HEK293 (cell line): ENCODE data around the gene HEATR5A.

Experiments used
- CTCF ChIA-PET: fragments of 350-600 bp; formaldehyde crosslinking; extraction: SDS; loops from one replicate; lab custom pipeline; 2021; ENCODE audit warnings: antibody characterized with exemption; lab: Yijun Ruan, JAX
- POLR2A ChIA-PET: fragments of 300-600 bp; formaldehyde crosslinking; extraction: SDS; loops from one replicate; lab custom pipeline; 2020; ENCODE audit warnings: antibody characterized with exemption, inconsistent platforms; lab: Yijun Ruan, JAX
- H3K27ac ChIP-seq: fragments of 200-500 bp; sonication (Bioruptor generic); 2 replicates; pipeline ENCODE4 v1.5.1; 2014; ENCODE audit warnings: low read depth, low read length, control low read depth, inconsistent platforms; ENCODE audit errors: extremely low read depth
- H3K36me3 ChIP-seq, 2 experiments: fragments of 200-500 bp in 1 of 2; sonication (Bioruptor generic) in 1 of 2; 1 replicate in 1 of 2; 2 replicates in 1 of 2; pipeline ENCODE4 v1.5.1; 2014 to 2017; ENCODE audit warnings: inconsistent platforms in 2 of 2, low read length in 2 of 2; ENCODE audit not compliant: control insufficient read depth in 2 of 2, insufficient read depth in 1 of 2
- H3K4me1 ChIP-seq: fragments of 200-500 bp; sonication (Bioruptor generic); 2 replicates; pipeline ENCODE4 v1.5.1; 2014; ENCODE audit warnings: mild to moderate bottlenecking, low read length, inconsistent platforms; ENCODE audit not compliant: control insufficient read depth, insufficient read depth
- H3K4me3 ChIP-seq: 2 replicates; pipeline ENCODE4 v1.5.1; 2011; ENCODE audit warnings: low read depth, mild to moderate bottlenecking, control low read depth, low read length, moderate library complexity
- H3K9me3 ChIP-seq: fragments of 200-500 bp; sonication (Bioruptor generic); 2 replicates; pipeline ENCODE4 v1.5.1; 2014; ENCODE audit warnings: low read depth, low read length, inconsistent platforms; ENCODE audit not compliant: control insufficient read depth, insufficient read depth
- GLIS1 ChIP-seq: fragments of 450-650 bp; formaldehyde crosslinking; IDR thresholded peaks from 2 replicates; pipeline ENCODE4 v1.5.1; 2016; ENCODE audit warnings: missing biosample characterization, missing genetic modification characterization
- IKZF3 ChIP-seq: fragments of 450-650 bp; IDR thresholded peaks from 2 replicates; pipeline ENCODE4 v1.5.0; 2018; ENCODE audit warnings: missing biosample characterization, mild to moderate bottlenecking, missing genetic modification characterization, moderate library complexity
- KLF1 ChIP-seq: fragments of 450-650 bp; formaldehyde crosslinking; IDR thresholded peaks from 2 replicates; pipeline ENCODE4 v1.5.1; 2016; ENCODE audit warnings: missing biosample characterization, missing genetic modification characterization
- MZF1 ChIP-seq: fragments of 450-650 bp; formaldehyde crosslinking; IDR thresholded peaks from 2 replicates; pipeline ENCODE4 v1.5.1; 2017; ENCODE audit warnings: missing biosample characterization, missing genetic modification characterization, borderline replicate concordance
- SETDB1 ChIP-seq: IDR thresholded peaks from one replicate; pipeline ENCODE4 v1.6.1; 2017; ENCODE audit warnings: mild to moderate bottlenecking, low read length, moderate library complexity, mixed read lengths; ENCODE audit not compliant: insufficient read length
- ZBTB17 ChIP-seq: fragments of 450-650 bp; formaldehyde crosslinking; IDR thresholded peaks from 2 replicates; pipeline ENCODE4 v1.5.1; 2016; ENCODE audit warnings: missing biosample characterization, missing genetic modification characterization
- ZBTB21 ChIP-seq: fragments of 450-650 bp; formaldehyde crosslinking; IDR thresholded peaks from 2 replicates; pipeline ENCODE4 v1.5.1; 2017; ENCODE audit warnings: missing biosample characterization, missing genetic modification characterization
- ZBTB7A ChIP-seq: fragments of 450-650 bp; formaldehyde crosslinking; IDR thresholded peaks from 2 replicates; pipeline ENCODE4 v1.5.1; 2016; ENCODE audit warnings: low read depth, missing biosample characterization, missing genetic modification characterization
- ZNF16 ChIP-seq: fragments of 450-650 bp; formaldehyde crosslinking; IDR thresholded peaks from 2 replicates; pipeline ENCODE4 v1.5.1; 2016; ENCODE audit warnings: low read depth, missing biosample characterization, missing genetic modification characterization
- ZNF211 ChIP-seq: fragments of 450-650 bp; formaldehyde crosslinking; IDR thresholded peaks from 2 replicates; pipeline ENCODE4 v1.5.1; 2016; ENCODE audit warnings: low read depth, missing biosample characterization, missing genetic modification characterization
- ZNF214 ChIP-seq: fragments of 450-650 bp; formaldehyde crosslinking; IDR thresholded peaks from 2 replicates; pipeline ENCODE4 v1.5.1; 2017; ENCODE audit warnings: missing biosample characterization, mild to moderate bottlenecking, missing genetic modification characterization, borderline replicate concordance
- ZNF521 ChIP-seq: fragments of 450-650 bp; formaldehyde crosslinking; IDR thresholded peaks from 2 replicates; pipeline ENCODE4 v1.5.1; 2017; ENCODE audit warnings: missing biosample characterization, mild to moderate bottlenecking, missing genetic modification characterization
- ZNF548 ChIP-seq: fragments of 450-650 bp; formaldehyde crosslinking; IDR thresholded peaks from 2 replicates; pipeline ENCODE4 v1.5.1; 2016; ENCODE audit warnings: missing biosample characterization, missing genetic modification characterization
- ZNF558 ChIP-seq: fragments of 450-650 bp; formaldehyde crosslinking; IDR thresholded peaks from 2 replicates; pipeline ENCODE4 v1.5.1; 2016; ENCODE audit warnings: missing biosample characterization, missing genetic modification characterization
- ZNF600 ChIP-seq: fragments of 450-650 bp; formaldehyde crosslinking; IDR thresholded peaks from 2 replicates; pipeline ENCODE4 v1.5.1; 2016; ENCODE audit warnings: missing biosample characterization, missing genetic modification characterization
- TF ChIP-seq, protein P1 (sequence below): fragments of 450-650 bp; formaldehyde crosslinking; IDR thresholded peaks from 2 replicates; pipeline ENCODE4 v1.5.1; 2016; ENCODE audit warnings: missing biosample characterization, missing genetic modification characterization
- TF ChIP-seq, protein P2 (sequence below): fragments of 450-650 bp; formaldehyde crosslinking; IDR thresholded peaks from 2 replicates; pipeline ENCODE4 v1.5.1; 2016; ENCODE audit warnings: missing biosample characterization, missing genetic modification characterization
- TF ChIP-seq, protein P3 (sequence below): fragments of 450-650 bp; formaldehyde crosslinking; IDR thresholded peaks from 2 replicates; pipeline ENCODE4 v1.5.1; 2016; ENCODE audit warnings: missing biosample characterization, missing genetic modification characterization
- TF ChIP-seq, protein P4 (sequence below): fragments of 450-650 bp; formaldehyde crosslinking; IDR thresholded peaks from 2 replicates; pipeline ENCODE4 v1.5.1; 2016; ENCODE audit warnings: missing biosample characterization, missing genetic modification characterization

HEATR5A gene

DNA sequence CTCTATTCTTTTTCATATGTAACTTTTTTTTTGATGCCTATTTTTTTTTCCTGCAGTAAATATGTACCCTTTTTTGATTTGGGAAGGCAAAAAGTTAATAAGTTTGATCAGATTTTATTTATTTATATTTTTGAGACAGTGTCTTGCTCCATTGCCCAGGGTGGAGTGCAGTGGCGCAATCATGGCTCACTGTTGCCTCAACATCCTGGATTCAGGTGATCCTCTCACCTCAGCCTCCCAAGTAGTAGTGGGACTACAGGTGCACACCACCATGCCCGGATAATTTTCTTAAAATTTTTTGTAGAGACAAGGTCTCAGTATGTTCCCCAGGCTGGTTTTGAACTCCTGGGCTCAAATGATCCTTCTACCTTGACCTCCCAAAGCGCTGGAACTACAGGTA is 79.1 kb downstream of the HEATR5A start:
- Histone ChIP-seq H3K36me3 (peaks cover 17 to 20% of the 10 kb centered on the region in 2 experiments), H3K27ac (no peak overlapping the region), H3K4me3 (no peak overlapping the region), H3K4me1 (no peaks in the 10 kb centered on the region), H3K9me3 (no peaks in the 10 kb centered on the region)
- ChIA-PET POLR2A (no interaction called here), CTCF (interaction anchor here (0.7 kb wide), 1 partner anchor 17 kb away, joined by 3 read pairs; no protein-coding TSS in a partner anchor)
- TF ChIP-seq SETDB1 (no peak), GLIS1 (tag by site-specific recombination) (no peak), KLF1 (tag by site-specific recombination) (no peak), ZBTB17 (tag by site-specific recombination) (no peak)
- TF ChIP-seq, protein P1, sequence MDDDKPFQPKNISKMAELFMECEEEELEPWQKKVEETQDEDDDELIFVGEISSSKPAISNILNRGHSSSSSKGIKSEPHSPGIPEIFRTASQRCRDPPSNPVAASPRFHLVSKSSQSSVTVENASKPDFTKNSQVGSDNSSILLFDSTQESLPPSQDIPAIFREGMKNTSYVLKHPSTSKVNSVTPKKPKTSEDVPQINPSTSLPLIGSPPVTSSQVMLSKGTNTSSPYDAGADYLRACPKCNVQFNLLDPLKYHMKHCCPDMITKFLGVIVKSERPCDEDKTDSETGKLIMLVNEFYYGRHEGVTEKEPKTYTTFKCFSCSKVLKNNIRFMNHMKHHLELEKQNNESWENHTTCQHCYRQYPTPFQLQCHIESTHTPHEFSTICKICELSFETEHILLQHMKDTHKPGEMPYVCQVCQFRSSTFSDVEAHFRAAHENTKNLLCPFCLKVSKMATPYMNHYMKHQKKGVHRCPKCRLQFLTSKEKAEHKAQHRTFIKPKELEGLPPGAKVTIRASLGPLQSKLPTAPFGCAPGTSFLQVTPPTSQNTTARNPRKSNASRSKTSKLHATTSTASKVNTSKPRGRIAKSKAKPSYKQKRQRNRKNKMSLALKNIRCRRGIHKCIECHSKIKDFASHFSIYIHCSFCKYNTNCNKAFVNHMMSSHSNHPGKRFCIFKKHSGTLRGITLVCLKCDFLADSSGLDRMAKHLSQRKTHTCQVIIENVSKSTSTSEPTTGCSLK (tag by site-specific recombination) = no peak

DNA sequence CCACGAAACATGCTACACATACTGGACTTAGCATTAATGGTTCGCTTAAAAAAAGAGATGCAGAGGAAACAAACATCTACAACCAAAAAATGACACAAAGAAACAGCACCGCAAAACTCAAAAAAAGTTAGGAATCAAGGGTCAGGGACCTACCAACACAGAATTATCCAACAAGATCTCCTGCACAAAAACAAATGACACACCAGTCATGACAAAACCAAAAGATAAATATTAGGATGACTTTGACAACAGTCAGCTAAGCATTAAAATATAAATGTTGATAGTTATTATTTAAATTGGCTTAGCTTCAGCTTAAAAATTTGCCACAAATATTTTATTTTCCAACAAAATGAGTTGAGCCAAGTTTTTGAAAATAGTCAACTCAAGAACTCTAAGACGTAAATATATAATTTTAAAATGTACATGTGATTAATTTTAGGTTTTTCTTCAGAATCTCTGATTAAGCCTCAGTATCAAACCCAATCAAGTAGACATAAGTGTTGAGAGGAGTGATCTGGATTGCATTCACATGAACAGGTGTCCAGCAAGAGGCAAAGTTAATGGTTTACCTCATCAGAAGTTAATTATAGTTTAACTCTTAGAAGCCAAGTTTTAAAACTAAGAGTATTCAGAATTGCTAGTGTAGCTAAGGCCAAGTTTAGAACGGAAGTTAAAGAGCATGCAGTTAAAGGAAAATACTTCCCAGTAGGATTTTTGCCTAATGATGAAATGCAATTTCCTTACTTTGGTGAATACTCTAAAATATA is 79.9 kb downstream of the HEATR5A start:
- TF ChIP-seq, protein P2, sequence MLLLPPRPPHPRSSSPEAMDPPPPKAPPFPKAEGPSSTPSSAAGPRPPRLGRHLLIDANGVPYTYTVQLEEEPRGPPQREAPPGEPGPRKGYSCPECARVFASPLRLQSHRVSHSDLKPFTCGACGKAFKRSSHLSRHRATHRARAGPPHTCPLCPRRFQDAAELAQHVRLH (tag by site-specific recombination) = no peak
- TF ChIP-seq, protein P3, sequence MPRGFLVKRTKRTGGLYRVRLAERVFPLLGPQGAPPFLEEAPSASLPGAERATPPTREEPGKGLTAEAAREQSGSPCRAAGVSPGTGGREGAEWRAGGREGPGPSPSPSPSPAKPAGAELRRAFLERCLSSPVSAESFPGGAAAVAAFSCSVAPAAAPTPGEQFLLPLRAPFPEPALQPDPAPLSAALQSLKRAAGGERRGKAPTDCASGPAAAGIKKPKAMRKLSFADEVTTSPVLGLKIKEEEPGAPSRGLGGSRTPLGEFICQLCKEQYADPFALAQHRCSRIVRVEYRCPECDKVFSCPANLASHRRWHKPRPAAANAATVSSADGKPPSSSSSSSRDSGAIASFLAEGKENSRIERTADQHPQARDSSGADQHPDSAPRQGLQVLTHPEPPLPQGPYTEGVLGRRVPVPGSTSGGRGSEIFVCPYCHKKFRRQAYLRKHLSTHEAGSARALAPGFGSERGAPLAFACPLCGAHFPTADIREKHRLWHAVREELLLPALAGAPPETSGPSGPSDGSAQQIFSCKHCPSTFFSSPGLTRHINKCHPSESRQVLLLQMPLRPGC (tag by site-specific recombination) = no peak
- TF ChIP-seq ZBTB21 (no peak), ZNF600 (no peak), ZNF521 (tag by site-specific recombination) (no peak), ZNF16 (tag by site-specific recombination) (no peak), ZNF548 (tag by site-specific recombination) (no peak), ZNF211 (tag by site-specific recombination) (no peak), MZF1 (tag by site-specific recombination) (no peak), IKZF3 (no peak), ZBTB7A (tag by site-specific recombination) (no peak), ZNF214 (no peak), ZNF558 (no peak)
- TF ChIP-seq, protein P4, sequence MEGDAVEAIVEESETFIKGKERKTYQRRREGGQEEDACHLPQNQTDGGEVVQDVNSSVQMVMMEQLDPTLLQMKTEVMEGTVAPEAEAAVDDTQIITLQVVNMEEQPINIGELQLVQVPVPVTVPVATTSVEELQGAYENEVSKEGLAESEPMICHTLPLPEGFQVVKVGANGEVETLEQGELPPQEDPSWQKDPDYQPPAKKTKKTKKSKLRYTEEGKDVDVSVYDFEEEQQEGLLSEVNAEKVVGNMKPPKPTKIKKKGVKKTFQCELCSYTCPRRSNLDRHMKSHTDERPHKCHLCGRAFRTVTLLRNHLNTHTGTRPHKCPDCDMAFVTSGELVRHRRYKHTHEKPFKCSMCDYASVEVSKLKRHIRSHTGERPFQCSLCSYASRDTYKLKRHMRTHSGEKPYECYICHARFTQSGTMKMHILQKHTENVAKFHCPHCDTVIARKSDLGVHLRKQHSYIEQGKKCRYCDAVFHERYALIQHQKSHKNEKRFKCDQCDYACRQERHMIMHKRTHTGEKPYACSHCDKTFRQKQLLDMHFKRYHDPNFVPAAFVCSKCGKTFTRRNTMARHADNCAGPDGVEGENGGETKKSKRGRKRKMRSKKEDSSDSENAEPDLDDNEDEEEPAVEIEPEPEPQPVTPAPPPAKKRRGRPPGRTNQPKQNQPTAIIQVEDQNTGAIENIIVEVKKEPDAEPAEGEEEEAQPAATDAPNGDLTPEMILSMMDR (tag by site-specific recombination) = no peak
- Histone ChIP-seq H3K4me3 (no peak overlapping the region), H3K4me1 (no peaks in the 10 kb centered on the region), H3K36me3 (peaks cover 17 to 18% of the 10 kb centered on the region in 2 experiments), H3K27ac (no peak overlapping the region), H3K9me3 (no peaks in the 10 kb centered on the region)
- CTCF ChIA-PET = interaction anchor here (0.6 to 0.7 kb wide), 2 partner anchors 18 to 267 kb away, joined by 3 to 4 read pairs; no protein-coding TSS in a partner anchor
- POLR2A ChIA-PET = no interaction called here
